ENCODE data around the gene DNAJA3. TPM values are rescaled to one million over a fixed set of nuclear protein-coding genes. Genes with fewer than 3 reads are reported as not detected.

DNAJA3 gene
- total and polyA plus RNA-seq, 12 donors, result 29.0 to 76.7 (median 71.4) TPM

DNA sequence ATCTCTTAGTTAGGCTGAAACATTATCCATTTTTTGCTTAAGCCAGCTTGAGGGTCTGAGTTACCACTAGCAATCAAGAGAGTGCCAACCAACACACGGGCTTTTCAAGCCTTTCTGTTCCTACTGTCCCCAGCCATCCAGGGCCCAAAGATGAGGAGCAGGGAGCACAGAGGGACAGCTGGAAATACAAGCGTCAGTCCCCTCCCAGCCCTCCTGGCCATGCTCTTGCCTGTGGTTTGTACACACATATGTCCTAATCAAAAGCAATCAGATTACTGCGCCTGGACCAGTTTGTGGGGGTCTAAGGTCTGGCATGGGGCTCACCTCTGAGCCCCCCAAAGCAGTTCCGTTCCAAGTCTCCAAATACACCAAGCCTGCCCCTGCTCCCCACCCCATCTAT, 12.8 kb upstream of the DNAJA3 start:
- H3K36me3 ChIP-seq, result peaks cover 0 to 55% (median 5%) of the 10 kb centered on the region in 9 donors
- intact Hi-C loops (cut with DNase I), result no loop called here
- 95% methylated on average over 4 of the region's 4 CpGs for WGBS, 2 donors
- TF ChIP-seq, protein P1, sequence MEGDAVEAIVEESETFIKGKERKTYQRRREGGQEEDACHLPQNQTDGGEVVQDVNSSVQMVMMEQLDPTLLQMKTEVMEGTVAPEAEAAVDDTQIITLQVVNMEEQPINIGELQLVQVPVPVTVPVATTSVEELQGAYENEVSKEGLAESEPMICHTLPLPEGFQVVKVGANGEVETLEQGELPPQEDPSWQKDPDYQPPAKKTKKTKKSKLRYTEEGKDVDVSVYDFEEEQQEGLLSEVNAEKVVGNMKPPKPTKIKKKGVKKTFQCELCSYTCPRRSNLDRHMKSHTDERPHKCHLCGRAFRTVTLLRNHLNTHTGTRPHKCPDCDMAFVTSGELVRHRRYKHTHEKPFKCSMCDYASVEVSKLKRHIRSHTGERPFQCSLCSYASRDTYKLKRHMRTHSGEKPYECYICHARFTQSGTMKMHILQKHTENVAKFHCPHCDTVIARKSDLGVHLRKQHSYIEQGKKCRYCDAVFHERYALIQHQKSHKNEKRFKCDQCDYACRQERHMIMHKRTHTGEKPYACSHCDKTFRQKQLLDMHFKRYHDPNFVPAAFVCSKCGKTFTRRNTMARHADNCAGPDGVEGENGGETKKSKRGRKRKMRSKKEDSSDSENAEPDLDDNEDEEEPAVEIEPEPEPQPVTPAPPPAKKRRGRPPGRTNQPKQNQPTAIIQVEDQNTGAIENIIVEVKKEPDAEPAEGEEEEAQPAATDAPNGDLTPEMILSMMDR (IDR thresholded peaks at IDR 0.05), result no peak
- peak overlapping the region in 2 of 10 donors; percentile 39 to 55 for H3K27ac ChIP-seq
- H3K4me3 ChIP-seq, result no peak overlapping the region
- no peaks in the 10 kb centered on the region for H3K9me3 ChIP-seq
- no peaks in the 10 kb centered on the region for H3K27me3 ChIP-seq
- DNase-seq, result no peak
- no peak for ATAC-seq
- peaks cover 13 to 78% (median 54%) of the 10 kb centered on the region in 9 donors for H3K4me1 ChIP-seq

DNA sequence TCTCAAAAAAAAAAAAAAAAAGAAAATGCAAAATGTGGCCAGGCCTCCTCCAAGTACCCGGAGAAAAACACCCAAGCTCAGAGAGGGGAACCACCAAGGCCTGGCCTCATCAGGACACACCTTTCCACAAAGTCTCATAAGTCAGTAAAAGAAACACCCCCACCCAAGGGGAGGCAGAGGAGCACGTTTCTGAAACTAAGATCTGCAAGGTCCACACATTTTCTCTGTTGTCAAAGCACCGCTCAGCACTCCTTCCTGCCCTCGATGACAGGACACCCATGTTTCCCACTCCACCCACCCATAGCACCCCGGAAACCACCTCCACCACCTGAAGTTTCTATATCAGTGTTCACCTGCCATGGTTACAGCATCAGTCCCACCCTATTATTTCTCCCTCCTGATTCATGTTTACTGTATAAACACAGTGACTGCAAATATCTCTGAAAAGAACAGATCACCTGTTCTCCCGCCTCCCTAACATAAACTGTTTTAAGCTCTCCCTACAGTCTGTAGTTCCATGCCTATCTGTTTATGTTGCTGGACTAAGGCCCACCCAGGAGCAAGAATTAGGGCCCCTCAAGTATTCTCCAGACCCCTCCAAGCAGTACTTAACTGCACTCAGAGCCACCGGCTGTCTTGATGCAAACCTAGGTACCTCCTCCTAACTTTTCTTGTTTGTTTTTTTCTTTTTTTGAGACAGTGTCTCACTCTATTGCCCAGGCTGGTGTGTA, 11.3 kb upstream of the DNAJA3 start:
- Histone ChIP-seq H3K9me3 (no peaks in the 10 kb centered on the region), H3K4me3 (peak overlapping the region in 4 of 10 donors; percentile 92 to 99 (median 94)), H3K27ac (peak overlapping the region in 2 of 10 donors; percentile 86 to 95), H3K4me1 (peaks cover 8 to 66% (median 48%) of the 10 kb centered on the region in 9 donors), H3K27me3 (no peaks in the 10 kb centered on the region), H3K36me3 (peaks cover 0 to 41% (median 0%) of the 10 kb centered on the region in 9 donors)
- no peak for ATAC-seq
- TF ChIP-seq, protein P1 (IDR thresholded peaks at IDR 0.05), result no peak
- no peak for DNase-seq
- 89 to 95% methylated on average over 7 of the region's 7 CpGs for WGBS, 2 donors
- intact Hi-C loops (cut with DNase I), result no loop called here

DNA sequence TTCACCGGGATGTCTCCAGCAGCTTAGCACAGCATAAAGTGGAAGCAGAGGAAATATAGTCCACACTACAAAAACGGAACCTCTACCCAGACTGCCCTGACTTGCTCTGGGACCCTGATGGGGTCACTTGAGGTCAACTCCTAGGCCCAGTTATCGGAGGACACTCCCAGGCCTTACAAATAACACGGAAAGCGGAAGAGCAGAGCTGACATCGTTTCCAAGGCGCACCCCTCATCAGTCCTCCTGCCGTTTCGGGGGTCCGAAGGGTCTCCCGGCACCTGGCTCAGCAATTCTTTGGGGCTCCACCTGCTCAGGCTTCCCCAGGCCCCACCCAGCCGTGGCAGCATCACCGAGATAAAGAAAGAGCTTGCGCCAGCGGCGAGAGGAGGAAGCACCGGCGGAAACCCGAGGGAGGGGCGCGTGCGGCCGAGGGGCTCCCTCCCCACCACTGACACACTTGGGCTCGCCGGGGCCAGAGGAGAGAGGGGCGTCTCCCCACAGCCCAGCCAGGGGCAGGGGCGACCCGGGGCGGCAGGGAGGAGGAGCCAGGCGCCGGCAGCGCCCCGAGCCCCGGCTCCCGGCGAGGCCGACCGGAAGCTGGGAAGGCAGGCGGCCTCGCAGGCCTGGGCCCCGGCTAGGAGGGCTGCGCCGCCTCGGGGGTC, 10.0 kb upstream of the DNAJA3 start:
- TF ChIP-seq, protein P1 (IDR thresholded peaks at IDR 0.05), result no peak
- DNase-seq, result peak in 1 of 2 donors; percentile 54
- H3K27me3 ChIP-seq, result no peaks in the 10 kb centered on the region
- no peaks in the 10 kb centered on the region for H3K9me3 ChIP-seq
- peak overlapping the region; percentile 56 to 95 (median 86) for H3K27ac ChIP-seq
- H3K4me1 ChIP-seq, result peaks cover 6 to 54% (median 38%) of the 10 kb centered on the region in 9 donors
- intact Hi-C loops (cut with DNase I), result loop anchor here in 1 of 10 donors (5.0 kb wide), 1 partner anchor 233 kb away; no protein-coding TSS in a partner anchor
- ATAC-seq, result peak; percentile 5 to 32 (median 18)
- peak overlapping the region; percentile 77 to 99 (median 94) for H3K4me3 ChIP-seq
- H3K36me3 ChIP-seq, result peaks cover 0 to 28% (median 0%) of the 10 kb centered on the region in 9 donors
- 2 to 3% methylated on average over 43 to 44 of the region's 44 CpGs for WGBS, 2 donors

DNA sequence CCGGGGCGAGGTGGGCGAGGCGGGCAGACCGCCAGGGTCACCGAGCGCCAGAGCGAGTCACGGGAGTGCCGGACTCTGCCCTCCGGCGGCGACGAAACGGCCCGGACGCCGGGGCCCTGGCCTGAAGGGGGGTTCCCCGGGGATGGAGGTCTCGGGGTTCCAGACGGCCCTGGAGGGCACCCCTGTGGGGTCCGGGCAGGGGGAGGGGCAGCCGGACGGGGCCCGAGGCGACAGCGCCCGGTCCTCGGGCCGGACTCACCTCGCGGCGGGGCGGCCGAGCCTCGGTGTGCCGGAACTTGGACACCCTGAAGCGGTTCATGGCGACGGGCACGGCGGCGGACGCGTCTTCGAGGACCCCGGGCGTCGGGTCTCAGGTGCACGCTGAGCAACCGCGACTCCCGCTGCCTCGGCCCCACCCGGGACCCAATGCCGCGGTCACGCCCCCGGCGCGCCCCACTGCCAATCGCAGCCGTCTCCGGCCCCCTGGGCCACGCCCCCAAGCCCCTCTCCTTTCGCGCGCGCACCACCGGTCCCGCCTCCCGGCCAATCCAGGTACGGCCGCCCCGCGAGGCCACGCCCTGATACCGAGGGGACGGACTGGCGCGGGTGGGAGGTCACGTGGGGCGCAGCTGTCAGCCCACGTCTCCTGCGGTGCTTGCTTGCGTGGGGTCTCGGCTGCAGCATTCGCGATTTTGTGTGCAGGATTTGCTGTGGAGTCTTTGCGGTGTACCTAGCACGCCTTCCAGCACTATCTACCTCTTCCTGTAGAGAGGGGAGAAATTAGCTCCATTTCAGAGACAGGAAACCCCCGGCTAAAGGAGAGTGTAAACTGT, 9.3 kb upstream of the DNAJA3 start, which contains the start of gene CORO7:
TSS of gene CORO7 (minus strand) at position 397 of the 833 bp plus-strand sequence. CDS start at position 319, 78 bp downstream.
- DNase-seq (peak; percentile 97 to 98), ATAC-seq (peak; percentile 95 to 97 (median 96))
- Histone ChIP-seq H3K36me3 (peaks cover 0 to 20% (median 0%) of the 10 kb centered on the region in 9 donors), H3K4me3 (peak within 1 kb of the TSS; percentile 77 to 99 (median 94)), H3K9me3 (no peaks in the 10 kb centered on the region), H3K27me3 (no peaks in the 10 kb centered on the region), H3K27ac (peak within 1 kb of the TSS; percentile 56 to 95 (median 86)), H3K4me1 (peaks cover 6 to 62% (median 30%) of the 10 kb centered on the region in 9 donors)
- intact Hi-C loops (cut with DNase I), result loop anchor here in 1 of 10 donors (5.0 kb wide), 1 partner anchor 234 kb away; no protein-coding TSS in a partner anchor
- WGBS, 2 donors, result 0 to 1% methylated on average over 61 to 92 of the region's 92 CpGs
- TF ChIP-seq, protein P1 (IDR thresholded peaks at IDR 0.05), result no peak

All from heart right ventricle (tissue), 16 donors.